Choroid plexus epithelial cell (primary cell): ENCODE measurements around the gene RIC8A.
"Not testable (repeated sequence)": the region's sequence is repeated elsewhere in the genome, so short reads cannot be mapped to it uniquely, and the experiment has no call there.

Experiments used
- DNase-seq: peaks from one replicate; pipeline ENCODE4 v3.0.0-alpha.2; 2010; ENCODE audit warnings: low read depth
- H3K4me3 ChIP-seq: 2 replicates; pipeline ENCODE4 v1.5.1; 2011; ENCODE audit warnings: low read depth, mild to moderate bottlenecking, control low read depth, low read length, moderate library complexity
- TF ChIP-seq, protein P1 (sequence below): conservative IDR thresholded peaks from 2 replicates; pipeline ENCODE4 v1.5.1; 2011; ENCODE audit warnings: low read depth, mild to moderate bottlenecking, control low read depth, inconsistent platforms, low read length, moderate library complexity

The RIC8A gene

DNA sequence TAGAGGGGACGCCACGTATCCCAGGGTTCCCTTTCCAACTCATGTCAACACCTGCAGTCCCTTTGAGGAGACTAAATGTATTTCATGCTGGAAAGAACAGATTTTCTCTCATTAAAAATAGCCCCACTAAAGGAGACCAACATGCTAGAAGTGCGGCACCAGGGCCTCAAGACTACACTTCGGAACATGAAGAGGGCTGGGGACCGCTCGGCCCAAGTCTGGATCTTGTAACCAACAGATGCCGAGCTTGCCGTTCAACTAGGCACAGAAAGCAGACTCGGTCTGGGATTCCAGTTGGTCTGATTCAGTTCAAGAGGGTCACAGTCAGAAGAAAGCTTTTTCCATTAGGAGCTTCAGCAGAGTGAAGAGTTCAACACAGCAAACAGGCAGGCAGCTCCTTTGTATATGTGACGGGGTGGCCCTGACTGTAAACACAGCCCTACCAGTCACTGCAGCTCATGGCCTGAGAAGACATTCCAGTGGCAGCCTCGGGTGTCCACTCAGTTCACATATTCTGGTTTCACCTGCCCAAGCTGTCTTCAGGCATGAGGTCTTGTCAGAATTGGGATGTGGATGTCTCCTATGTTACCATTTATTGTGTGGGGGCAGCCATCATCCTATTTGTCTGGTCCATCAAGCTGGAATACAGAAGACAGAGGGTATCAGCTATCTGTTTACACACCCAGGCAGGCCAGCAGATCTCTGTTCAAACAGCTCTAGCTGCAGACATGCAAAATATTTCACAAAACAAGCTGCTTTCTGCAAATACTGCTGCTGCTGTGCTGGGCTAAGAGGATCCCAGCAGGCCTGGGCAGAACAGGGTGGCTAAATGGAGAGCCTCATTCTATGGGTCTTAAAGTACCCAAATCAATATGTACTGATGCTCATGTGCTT is 8.8 kb downstream of the RIC8A start:
- TF ChIP-seq, protein P1, sequence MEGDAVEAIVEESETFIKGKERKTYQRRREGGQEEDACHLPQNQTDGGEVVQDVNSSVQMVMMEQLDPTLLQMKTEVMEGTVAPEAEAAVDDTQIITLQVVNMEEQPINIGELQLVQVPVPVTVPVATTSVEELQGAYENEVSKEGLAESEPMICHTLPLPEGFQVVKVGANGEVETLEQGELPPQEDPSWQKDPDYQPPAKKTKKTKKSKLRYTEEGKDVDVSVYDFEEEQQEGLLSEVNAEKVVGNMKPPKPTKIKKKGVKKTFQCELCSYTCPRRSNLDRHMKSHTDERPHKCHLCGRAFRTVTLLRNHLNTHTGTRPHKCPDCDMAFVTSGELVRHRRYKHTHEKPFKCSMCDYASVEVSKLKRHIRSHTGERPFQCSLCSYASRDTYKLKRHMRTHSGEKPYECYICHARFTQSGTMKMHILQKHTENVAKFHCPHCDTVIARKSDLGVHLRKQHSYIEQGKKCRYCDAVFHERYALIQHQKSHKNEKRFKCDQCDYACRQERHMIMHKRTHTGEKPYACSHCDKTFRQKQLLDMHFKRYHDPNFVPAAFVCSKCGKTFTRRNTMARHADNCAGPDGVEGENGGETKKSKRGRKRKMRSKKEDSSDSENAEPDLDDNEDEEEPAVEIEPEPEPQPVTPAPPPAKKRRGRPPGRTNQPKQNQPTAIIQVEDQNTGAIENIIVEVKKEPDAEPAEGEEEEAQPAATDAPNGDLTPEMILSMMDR: no peak

DNA sequence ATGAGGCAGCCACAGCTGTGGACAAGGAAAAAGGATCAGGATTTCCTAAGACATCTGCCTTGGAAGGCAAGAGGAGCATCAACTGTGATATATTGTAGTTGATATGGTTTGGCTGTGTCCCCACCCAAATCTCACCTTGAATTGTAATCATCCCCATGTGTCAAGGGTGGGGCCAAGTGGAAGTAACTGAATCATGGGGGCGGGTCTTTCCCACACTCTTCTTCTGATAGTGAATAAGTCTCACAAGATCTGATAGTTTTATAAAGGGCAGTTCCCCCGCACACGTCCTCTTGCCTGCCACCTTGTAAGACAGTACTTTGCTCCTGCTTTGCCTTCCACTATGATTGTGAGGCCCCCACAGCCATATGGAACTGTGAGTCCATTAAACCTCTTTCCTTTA is 10.2 kb downstream of the RIC8A start:
- no peak overlapping the region for H3K4me3 ChIP-seq
- DNase-seq: no peak
- TF ChIP-seq, protein P1: no peak

More for the DNA sequence above, 8.8 kb downstream of the RIC8A start:
- DNase-seq: no peak
- H3K4me3 ChIP-seq: no peak overlapping the region

DNA sequence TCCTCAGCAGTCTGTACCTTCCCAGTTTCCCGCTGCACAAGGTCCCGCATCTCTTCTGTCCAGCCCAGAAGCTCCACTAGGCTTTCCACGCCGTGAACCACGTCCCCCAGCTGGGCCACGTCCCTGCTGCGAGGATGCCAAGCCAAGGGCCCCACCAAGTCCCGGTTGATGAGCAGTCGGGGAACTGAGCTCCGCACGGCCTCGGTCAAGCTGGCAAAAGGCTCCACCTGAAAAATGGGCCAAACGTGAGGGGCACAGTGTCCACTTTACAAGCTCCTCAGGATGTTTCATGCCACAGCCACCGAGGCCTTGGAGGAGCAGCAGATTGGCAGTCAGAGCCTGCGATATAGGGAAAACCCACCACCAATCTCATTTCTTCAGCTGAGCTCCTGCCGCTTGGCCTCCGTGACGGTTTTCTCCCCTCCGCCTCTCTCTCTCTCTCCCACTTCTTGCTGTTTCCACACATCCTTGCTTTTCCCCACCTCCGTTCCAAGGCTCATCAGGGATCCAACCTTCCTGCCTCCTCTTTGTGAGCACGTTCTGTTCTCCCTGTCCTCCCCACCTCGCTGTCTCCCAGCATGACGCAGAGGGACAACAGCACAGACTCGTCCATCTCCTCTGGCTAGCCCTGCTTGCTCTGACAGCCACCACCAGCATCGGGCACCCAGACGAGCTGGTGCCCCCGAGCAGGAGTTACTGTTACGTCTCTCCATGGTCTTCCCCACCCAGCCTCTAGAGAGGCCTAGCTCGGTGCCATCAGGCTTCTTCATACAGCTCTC is 11.5 kb downstream of the RIC8A start:
- DNase-seq: no peak
- TF ChIP-seq, protein P1: no peak
- H3K4me3 ChIP-seq: no peak overlapping the region

DNA sequence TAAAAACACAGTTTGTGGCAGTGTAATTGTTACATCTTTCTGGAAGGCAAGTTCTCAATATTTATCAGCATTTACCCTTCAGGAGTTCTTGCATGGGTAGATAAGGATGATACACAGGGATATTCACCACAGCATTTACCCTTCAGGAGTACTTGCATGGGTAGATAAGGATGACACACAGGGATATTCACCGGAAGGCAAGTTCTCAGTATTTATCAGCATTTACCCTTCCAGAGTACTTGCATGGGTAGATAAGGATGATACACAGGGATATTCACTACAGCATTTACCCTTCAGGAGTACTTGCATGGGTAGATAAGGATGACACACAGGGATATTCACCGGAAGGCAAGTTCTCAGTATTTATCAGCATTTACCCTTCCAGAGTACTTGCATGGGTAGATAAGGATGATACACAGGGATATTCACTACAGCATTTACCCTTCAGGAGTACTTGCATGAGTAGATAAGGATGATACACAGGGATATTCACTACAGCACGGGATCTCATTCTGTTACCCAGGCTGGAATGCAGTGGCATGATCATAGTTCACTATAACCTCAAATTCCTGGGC is 13.2 kb downstream of the RIC8A start:
- not testable (repeated sequence) for H3K4me3 ChIP-seq, DNase-seq

DNA sequence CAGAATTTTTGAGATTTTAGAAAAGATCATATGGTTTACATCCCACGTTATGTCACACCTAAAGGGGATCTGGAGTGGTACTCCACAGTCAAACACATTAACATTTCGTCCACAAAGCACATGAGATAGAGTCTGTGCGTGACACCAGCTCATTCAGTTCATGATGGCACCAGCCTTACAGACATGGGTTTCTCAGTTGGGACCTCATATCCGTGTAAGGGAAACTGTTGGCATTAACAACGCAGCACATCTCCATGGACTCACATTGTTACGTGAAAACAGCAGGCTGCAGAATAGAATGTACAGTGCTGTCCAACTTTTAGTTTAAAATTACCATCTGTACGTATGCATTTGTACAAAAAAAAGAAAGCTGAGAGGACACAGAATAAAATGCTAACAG is 14.0 kb downstream of the RIC8A start:
- no peak overlapping the region for H3K4me3 ChIP-seq
- DNase-seq: no peak
- TF ChIP-seq, protein P1: no peak

DNA sequence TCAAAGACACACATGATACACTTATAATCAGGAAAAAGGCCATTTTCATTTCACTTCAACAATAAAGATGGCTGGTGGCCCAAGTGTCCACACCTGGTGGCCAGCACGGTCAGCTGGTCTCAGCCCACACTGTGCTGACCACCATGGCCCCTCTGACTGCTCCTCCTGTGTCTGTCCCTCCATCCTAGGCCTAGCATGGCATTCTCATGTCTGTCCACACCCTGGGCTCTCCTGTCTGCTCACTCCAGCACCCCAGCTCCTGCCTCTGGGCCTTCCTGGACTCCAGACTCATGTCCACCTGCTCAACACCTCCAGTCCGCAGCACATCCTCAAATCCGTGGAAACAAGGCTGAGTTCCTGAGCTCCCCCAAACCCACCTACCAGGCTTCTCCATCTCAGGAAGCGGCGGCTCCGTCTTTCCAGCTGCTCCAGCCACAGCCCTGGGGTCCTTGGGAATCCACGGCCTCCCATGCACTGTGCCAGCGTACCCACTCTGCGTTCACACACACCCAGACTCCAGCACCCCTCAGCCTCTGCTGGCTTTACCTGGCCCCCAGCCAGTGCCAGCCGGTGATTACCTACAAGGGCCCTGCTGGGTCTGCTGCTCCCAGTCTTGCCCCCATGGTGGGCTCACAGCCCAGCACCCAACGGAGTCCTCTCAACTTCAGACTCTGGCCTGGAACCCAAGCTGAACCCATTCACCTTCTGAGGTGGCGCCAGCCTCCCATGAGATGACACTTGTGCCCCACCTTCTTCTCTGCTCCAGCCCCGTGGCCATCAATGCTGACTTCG is 14.7 kb downstream of the RIC8A start:
- no peak for DNase-seq
- TF ChIP-seq, protein P1: no peak
- no peak overlapping the region for H3K4me3 ChIP-seq
